ENCODE data around the gene NUP214. TPM values are rescaled to one million over a fixed set of nuclear protein-coding genes. Genes with fewer than 3 reads are reported as not detected.
"Not testable (repeated sequence)": the region's sequence is repeated elsewhere in the genome, so short reads cannot be mapped to it uniquely, and the experiment has no call there.

The NUP214 gene
- total and polyA plus RNA-seq, 4 donors, result 23.5 to 60.7 (median 37.8) TPM

DNA sequence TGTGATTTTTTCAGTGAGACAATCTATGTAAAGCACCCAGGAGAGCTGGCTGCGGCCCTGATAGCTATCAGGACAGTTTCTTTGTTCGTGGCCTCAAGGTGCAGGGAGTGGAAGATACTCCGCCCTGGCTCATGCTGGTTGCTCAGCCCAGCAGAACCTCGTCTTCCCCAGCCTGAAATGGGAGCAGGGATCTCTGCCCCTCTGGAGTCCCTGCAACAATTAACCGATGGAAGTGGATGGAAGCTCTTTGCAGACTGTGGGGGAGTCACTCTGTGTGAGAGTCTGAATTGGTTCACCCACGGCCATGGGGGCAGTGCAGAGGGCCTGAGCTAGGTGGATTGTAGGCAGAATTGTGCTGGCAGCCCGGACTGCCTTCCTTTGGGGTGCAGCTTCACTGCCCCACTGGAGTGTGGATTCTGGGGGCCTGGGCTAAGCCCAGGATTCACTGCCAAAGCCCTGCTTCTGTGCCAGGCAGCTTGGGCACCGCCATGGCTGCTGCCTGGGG, 26.2 kb upstream of the NUP214 start:
- H3K27ac ChIP-seq (ENCODE audit: low read depth in 1 of 2, low read length in 1 of 2), result no peak overlapping the region
- ATAC-seq (ENCODE audit: insufficient read depth, low FRiP score) (no peak), DNase-seq (no peak)
- no peak overlapping the region for H3K4me3 ChIP-seq
- no peak overlapping the region for H3K9ac ChIP-seq (ENCODE audit: insufficient read depth in 1 of 2, low read length in 2 of 2)
- no peaks in the 10 kb centered on the region for H3K36me3 ChIP-seq (ENCODE audit: control insufficient read depth in 4 of 4, insufficient read depth in 4 of 4, low read length in 4 of 4)
- H3K27me3 ChIP-seq (ENCODE audit: control insufficient read depth in 3 of 3, insufficient read depth in 3 of 3, low read length in 2 of 3), result no peaks in the 10 kb centered on the region
- 91 to 92% methylated on average over 8 of the region's 8 CpGs for WGBS, 2 donors
- TF ChIP-seq, protein P1, sequence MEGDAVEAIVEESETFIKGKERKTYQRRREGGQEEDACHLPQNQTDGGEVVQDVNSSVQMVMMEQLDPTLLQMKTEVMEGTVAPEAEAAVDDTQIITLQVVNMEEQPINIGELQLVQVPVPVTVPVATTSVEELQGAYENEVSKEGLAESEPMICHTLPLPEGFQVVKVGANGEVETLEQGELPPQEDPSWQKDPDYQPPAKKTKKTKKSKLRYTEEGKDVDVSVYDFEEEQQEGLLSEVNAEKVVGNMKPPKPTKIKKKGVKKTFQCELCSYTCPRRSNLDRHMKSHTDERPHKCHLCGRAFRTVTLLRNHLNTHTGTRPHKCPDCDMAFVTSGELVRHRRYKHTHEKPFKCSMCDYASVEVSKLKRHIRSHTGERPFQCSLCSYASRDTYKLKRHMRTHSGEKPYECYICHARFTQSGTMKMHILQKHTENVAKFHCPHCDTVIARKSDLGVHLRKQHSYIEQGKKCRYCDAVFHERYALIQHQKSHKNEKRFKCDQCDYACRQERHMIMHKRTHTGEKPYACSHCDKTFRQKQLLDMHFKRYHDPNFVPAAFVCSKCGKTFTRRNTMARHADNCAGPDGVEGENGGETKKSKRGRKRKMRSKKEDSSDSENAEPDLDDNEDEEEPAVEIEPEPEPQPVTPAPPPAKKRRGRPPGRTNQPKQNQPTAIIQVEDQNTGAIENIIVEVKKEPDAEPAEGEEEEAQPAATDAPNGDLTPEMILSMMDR (IDR thresholded peaks at IDR 0.05; ENCODE audit: control extremely low read depth, extremely low read depth), result no peak
- no peaks in the 10 kb centered on the region for H3K9me3 ChIP-seq (ENCODE audit: control insufficient read depth in 4 of 4, insufficient read depth in 3 of 4, low read length in 3 of 4)
- peaks cover 0 to 3% (median 0%) of the 10 kb centered on the region in 5 donors for H3K4me1 ChIP-seq (ENCODE audit: control insufficient read depth in 5 of 5, insufficient read depth in 5 of 5, low read length in 5 of 5)

- not testable (repeated sequence) for DNase-seq; ATAC-seq (ENCODE audit: insufficient read depth, low FRiP score); H3K9me3 ChIP-seq (ENCODE audit: control insufficient read depth in 4 of 4, insufficient read depth in 3 of 4, low read length in 3 of 4); H3K27me3 ChIP-seq (ENCODE audit: control insufficient read depth in 3 of 3, insufficient read depth in 3 of 3, low read length in 2 of 3); H3K9ac ChIP-seq (ENCODE audit: insufficient read depth in 1 of 2, low read length in 2 of 2); H3K27ac ChIP-seq (ENCODE audit: low read depth in 1 of 2, low read length in 1 of 2); H3K4me1 ChIP-seq (ENCODE audit: control insufficient read depth in 5 of 5, insufficient read depth in 5 of 5, low read length in 5 of 5); H3K4me3 ChIP-seq; H3K36me3 ChIP-seq (ENCODE audit: control insufficient read depth in 4 of 4, insufficient read depth in 4 of 4, low read length in 4 of 4)
- 94 to 97% methylated on average over 8 of the region's 8 CpGs for WGBS, 2 donors
Measured at GRCh38 chr9:131099845-131100244, 25.5 kb upstream of the NUP214 start.

DNA sequence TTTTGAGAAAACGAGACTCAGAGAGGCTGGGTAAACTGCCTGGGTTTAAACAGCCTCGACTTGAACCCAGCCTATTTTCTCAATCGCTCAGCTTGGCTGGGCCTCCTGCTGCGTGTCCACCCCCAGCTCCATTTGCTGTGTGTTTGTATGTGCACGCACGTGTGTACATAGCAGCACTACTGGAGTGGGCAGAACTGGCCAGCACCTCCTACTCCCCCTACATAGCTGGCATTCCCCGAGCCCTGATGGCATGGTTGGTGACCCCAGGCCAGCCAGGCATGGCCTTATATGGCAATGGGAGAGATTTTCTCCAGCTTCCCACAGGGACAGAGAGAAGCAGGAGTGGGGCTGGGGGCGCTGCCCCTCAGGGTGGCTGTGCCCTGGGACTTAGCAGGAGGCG, 24.9 kb upstream of the NUP214 start:
- 79 to 88% methylated on average over 9 of the region's 9 CpGs for WGBS, 2 donors
- Histone ChIP-seq H3K9ac (ENCODE audit: insufficient read depth in 1 of 2, low read length in 2 of 2) (no peak overlapping the region), H3K36me3 (ENCODE audit: control insufficient read depth in 4 of 4, insufficient read depth in 4 of 4, low read length in 4 of 4) (no peaks in the 10 kb centered on the region), H3K4me3 (no peak overlapping the region), H3K27ac (ENCODE audit: low read depth in 1 of 2, low read length in 1 of 2) (no peak overlapping the region), H3K4me1 (ENCODE audit: control insufficient read depth in 5 of 5, insufficient read depth in 5 of 5, low read length in 5 of 5) (peaks cover 0 to 3% (median 0%) of the 10 kb centered on the region in 5 donors), H3K27me3 (ENCODE audit: control insufficient read depth in 3 of 3, insufficient read depth in 3 of 3, low read length in 2 of 3) (no peaks in the 10 kb centered on the region), H3K9me3 (ENCODE audit: control insufficient read depth in 4 of 4, insufficient read depth in 3 of 4, low read length in 3 of 4) (no peaks in the 10 kb centered on the region)
- DNase-seq (no peak), ATAC-seq (ENCODE audit: insufficient read depth, low FRiP score) (no peak)
- TF ChIP-seq, protein P1 (IDR thresholded peaks at IDR 0.05; ENCODE audit: control extremely low read depth, extremely low read depth), result no peak

GRCh38 chr9:131101207-131101964, 24.0 kb upstream of the NUP214 start:
- Histone ChIP-seq H3K36me3 (ENCODE audit: control insufficient read depth in 4 of 4, insufficient read depth in 4 of 4, low read length in 4 of 4) (no peaks in the 10 kb centered on the region), H3K4me1 (ENCODE audit: control insufficient read depth in 5 of 5, insufficient read depth in 5 of 5, low read length in 5 of 5) (peaks cover 0 to 3% (median 0%) of the 10 kb centered on the region in 5 donors), H3K9me3 (ENCODE audit: control insufficient read depth in 4 of 4, insufficient read depth in 3 of 4, low read length in 3 of 4) (no peaks in the 10 kb centered on the region), H3K27ac (ENCODE audit: low read depth in 1 of 2, low read length in 1 of 2) (no peak overlapping the region), H3K9ac (ENCODE audit: insufficient read depth in 1 of 2, low read length in 2 of 2) (no peak overlapping the region), H3K4me3 (no peak overlapping the region), H3K27me3 (ENCODE audit: control insufficient read depth in 3 of 3, insufficient read depth in 3 of 3, low read length in 2 of 3) (no peaks in the 10 kb centered on the region)
- no peak for ATAC-seq (ENCODE audit: insufficient read depth, low FRiP score)
- no peak for DNase-seq
- TF ChIP-seq, protein P1 (IDR thresholded peaks at IDR 0.05; ENCODE audit: control extremely low read depth, extremely low read depth), result no peak
- 86 to 90% methylated on average over 11 of the region's 11 CpGs for WGBS, 2 donors

Data from lung (tissue), 12 donors.